H9 (cell line): Measurements from ENCODE around the gene FKBP1C. TPM values are rescaled to one million over a fixed set of nuclear protein-coding genes. Genes with fewer than 3 reads are reported as not detected.

ENCODE experiments used
- DNase-seq: peaks from one replicate; pipeline ENCODE4 v3.0.0-alpha.2; 2017
- H2AFZ ChIP-seq: one replicate; pipeline ENCODE4 v1.6.1; 2013; ENCODE audit warnings: mild to moderate bottlenecking, low read length, control low read depth, moderate library complexity
- H2AK5ac ChIP-seq: 2 replicates; pipeline ENCODE4 v1.6.1; 2013; ENCODE audit warnings: low read length, control low read depth, mixed read lengths; ENCODE audit not compliant: insufficient read length
- H2BK120ac ChIP-seq: one replicate; pipeline ENCODE4 v1.6.1; 2013; ENCODE audit warnings: low read depth, mild to moderate bottlenecking, low read length, control low read depth, inconsistent platforms; ENCODE audit not compliant: poor library complexity, severe bottlenecking
- H2BK12ac ChIP-seq: 2 replicates; pipeline ENCODE4 v1.6.1; 2013; ENCODE audit warnings: low read length, control low read depth, mixed read lengths, low read depth; ENCODE audit not compliant: insufficient read length
- H2BK15ac ChIP-seq: 2 replicates; pipeline ENCODE4 v1.6.1; 2013; ENCODE audit warnings: low read depth, low read length, control low read depth
- H2BK20ac ChIP-seq: one replicate; pipeline ENCODE4 v1.6.1; 2013; ENCODE audit warnings: low read depth, mild to moderate bottlenecking, low read length, control low read depth, inconsistent platforms; ENCODE audit not compliant: poor library complexity, severe bottlenecking
- H2BK5ac ChIP-seq: 2 replicates; pipeline ENCODE4 v1.6.1; 2013; ENCODE audit warnings: low read length, control low read depth, mixed read lengths; ENCODE audit not compliant: insufficient read length
- H3K14ac ChIP-seq: 2 replicates; pipeline ENCODE4 v1.6.1; 2013; ENCODE audit warnings: low read length, control low read depth; ENCODE audit not compliant: insufficient read depth
- H3K18ac ChIP-seq: 2 replicates; pipeline ENCODE4 v1.6.1; 2013; ENCODE audit warnings: low read depth, mild to moderate bottlenecking, mixed read lengths, low read length, control low read depth; ENCODE audit not compliant: insufficient read length
- H3K23ac ChIP-seq: 2 replicates; pipeline ENCODE4 v1.6.1; 2013; ENCODE audit warnings: low read length, control low read depth, mixed read lengths, low read depth; ENCODE audit not compliant: insufficient read length
- H3K23me2 ChIP-seq: 2 replicates; pipeline ENCODE4 v1.6.1; 2013; ENCODE audit warnings: low read depth, mild to moderate bottlenecking, mixed read lengths, low read length, control low read depth; ENCODE audit not compliant: insufficient read length, poor library complexity, severe bottlenecking
- H3K27ac ChIP-seq: 2 replicates; pipeline ENCODE4 v1.5.1; 2013; ENCODE audit warnings: low read length, control low read depth, mixed read lengths, low read depth; ENCODE audit not compliant: insufficient read length
- H3K27me3 ChIP-seq: 2 replicates; pipeline ENCODE4 v1.6.1; 2013; ENCODE audit warnings: low read length, control low read depth, inconsistent platforms; ENCODE audit not compliant: insufficient read depth
- H3K4ac ChIP-seq: 2 replicates; pipeline ENCODE4 v1.6.1; 2013; ENCODE audit warnings: low read depth, mild to moderate bottlenecking, control low read depth, inconsistent platforms, low read length, moderate library complexity
- H3K4me1 ChIP-seq: 2 replicates; pipeline ENCODE4 v1.6.1; 2013; ENCODE audit warnings: low read length, control low read depth, inconsistent platforms; ENCODE audit not compliant: insufficient read depth
- H3K4me2 ChIP-seq: 2 replicates; pipeline ENCODE4 v1.6.1; 2013; ENCODE audit warnings: low read length, control low read depth, mixed read lengths; ENCODE audit not compliant: insufficient read length, insufficient read depth
- H3K56ac ChIP-seq: 2 replicates; pipeline ENCODE4 v1.6.1; 2013; ENCODE audit warnings: low read depth, mild to moderate bottlenecking, mixed read lengths, low read length, control low read depth; ENCODE audit not compliant: insufficient read length
- H3K79me1 ChIP-seq: 2 replicates; pipeline ENCODE4 v1.6.1; 2013; ENCODE audit warnings: low read depth, mild to moderate bottlenecking, moderate library complexity, low read length, control low read depth, inconsistent platforms; ENCODE audit not compliant: insufficient read depth, poor library complexity, severe bottlenecking
- H3K79me2 ChIP-seq: 2 replicates; pipeline ENCODE4 v1.6.1; 2013; ENCODE audit warnings: low read length, control low read depth, inconsistent platforms; ENCODE audit not compliant: insufficient read depth
- H3K9ac ChIP-seq: 2 replicates; pipeline ENCODE4 v1.6.1; 2013; ENCODE audit warnings: low read length, control low read depth, mixed read lengths; ENCODE audit not compliant: insufficient read length; ENCODE audit errors: extremely low read depth
- H3K9me3 ChIP-seq: one replicate; pipeline ENCODE4 v1.6.1; 2013; ENCODE audit warnings: low read depth, low read length, inconsistent platforms; ENCODE audit not compliant: control insufficient read depth
- H3T11ph ChIP-seq: one replicate; pipeline ENCODE4 v1.6.1; 2013; ENCODE audit warnings: mild to moderate bottlenecking, low read length, control low read depth, inconsistent platforms
- H4K20me1 ChIP-seq: one replicate; pipeline ENCODE4 v1.6.1; 2013; ENCODE audit not compliant: control insufficient read depth, insufficient read length, insufficient read depth
- H4K5ac ChIP-seq: 2 replicates; pipeline ENCODE4 v1.6.1; 2013; ENCODE audit warnings: low read depth, mild to moderate bottlenecking, mixed read lengths, low read length, control low read depth; ENCODE audit not compliant: insufficient read length
- H4K8ac ChIP-seq: replicated peaks from 2 replicates; pipeline ENCODE4 v1.6.1; 2013; ENCODE audit warnings: low read length, control low read depth, mixed read lengths, low read depth; ENCODE audit not compliant: insufficient read length
- H4K91ac ChIP-seq: 2 replicates; pipeline ENCODE4 v1.6.1; 2013; ENCODE audit warnings: low read depth, mild to moderate bottlenecking, moderate library complexity, mixed read lengths, low read length, control low read depth; ENCODE audit not compliant: insufficient read length
- H3K27ac Mint-ChIP-seq, 3 experiments: 2 replicates in 2 of 3; 3 replicates in 1 of 3; pipeline ENCODE4 v1.8.0; 2020 to 2021; ENCODE audit warnings: mixed read lengths in 3 of 3, mild to moderate bottlenecking in 1 of 3, moderate library complexity in 1 of 3
- H3K27me3 Mint-ChIP-seq: 2 replicates; pipeline ENCODE4 v1.8.0; 2021; ENCODE audit warnings: low read depth, mild to moderate bottlenecking, moderate library complexity, mixed read lengths
- H3K36me3 Mint-ChIP-seq, 3 experiments: 2 replicates in 2 of 3; 3 replicates in 1 of 3; pipeline ENCODE4 v1.8.0; 2020 to 2021; ENCODE audit warnings: low read depth in 3 of 3, mixed read lengths in 3 of 3; ENCODE audit not compliant: insufficient read depth in 1 of 3
- H3K4me1 Mint-ChIP-seq, 2 experiments: 2 replicates each; pipeline ENCODE4 v1.8.0; 2020; ENCODE audit warnings: mixed read lengths in 2 of 2
- H3K4me3 Mint-ChIP-seq, 2 experiments: 2 replicates in 1 of 2; 3 replicates in 1 of 2; pipeline ENCODE4 v1.8.0; 2020 to 2021; ENCODE audit warnings: mild to moderate bottlenecking in 2 of 2, mixed read lengths in 2 of 2, moderate library complexity in 1 of 2
- H3K9me3 Mint-ChIP-seq, 2 experiments: 2 replicates in 1 of 2; 3 replicates in 1 of 2; pipeline ENCODE4 v1.8.0; 2020; ENCODE audit warnings: mild to moderate bottlenecking in 2 of 2, mixed read lengths in 2 of 2, moderate library complexity in 1 of 2
- CTCF ChIP-seq: fragments of 200-600 bp; sonication (generic); conservative IDR thresholded peaks from 3 replicates; pipeline ENCODE4 v1.8.0; 2021; ENCODE audit warnings: antibody characterized with exemption, mild to moderate bottlenecking
- WGBS: extraction: QIAGEN DNeasy Blood & Tissue Kit; methylation state at CpG from one replicate; pipeline ENCODE4 v1.1.7; 2013; ENCODE audit warnings: missing lambda C conversion rate, low lambda C conversion rate, mixed read lengths; ENCODE audit not compliant: insufficient read length; ENCODE audit errors: extremely low coverage; 5-methylcytosine and 5-hydroxymethylcytosine counted together
- total RNA-seq: library from RNA; stranded (reverse); gene quantifications from 2 replicates; pipeline ENCODE4 v1.2.1, GENCODE V29; 2021

Gene FKBP1C
- total RNA-seq, 1 experiment from 2014 or later = 0.52 TPM

- no peaks in the 10 kb centered on the region for H3K9me3 ChIP-seq
- H2BK20ac ChIP-seq = no peak overlapping the region
- no CpG with 5 or more reads among the region's 5 CpGs for WGBS
- no peak overlapping the region for H3T11ph ChIP-seq
- no peak overlapping the region for H3K27ac Mint-ChIP-seq
- no peaks in the 10 kb centered on the region for H3K27me3 ChIP-seq
- H3K14ac ChIP-seq = no peak overlapping the region
- no peak overlapping the region for H4K91ac ChIP-seq
- no peaks in the 10 kb centered on the region for H3K79me2 ChIP-seq
- no peak overlapping the region for H3K27ac ChIP-seq
- H2BK120ac ChIP-seq = no peak overlapping the region
- no peaks in the 10 kb centered on the region for H3K79me1 ChIP-seq
- H3K18ac ChIP-seq = no peak overlapping the region
- no peaks in the 10 kb centered on the region for H3K4me1 ChIP-seq
- H4K8ac ChIP-seq = no peak overlapping the region
- no peaks in the 10 kb centered on the region for H3K4me1 Mint-ChIP-seq
- no peak overlapping the region for H3K4ac ChIP-seq
- no peak for TF ChIP-seq CTCF
- no peak overlapping the region for H3K56ac ChIP-seq
- no peaks in the 10 kb centered on the region for H3K27me3 Mint-ChIP-seq
- no peak for DNase-seq
- no peak overlapping the region for H3K4me3 Mint-ChIP-seq
- H3K23me2 ChIP-seq = no peaks in the 10 kb centered on the region
- H2BK15ac ChIP-seq = no peak overlapping the region
- H3K9ac ChIP-seq = no peak overlapping the region
- no peak overlapping the region for H3K4me2 ChIP-seq
- H4K5ac ChIP-seq = no peak overlapping the region
- no peak overlapping the region for H2BK12ac ChIP-seq
- no peak overlapping the region for H2AK5ac ChIP-seq
- H3K9me3 Mint-ChIP-seq = peaks cover 2 to 4% of the 10 kb centered on the region in 2 experiments; a peak in 3 of 5 replicates
- H2BK5ac ChIP-seq = no peak overlapping the region
- no peak overlapping the region for H2AFZ ChIP-seq
- no peaks in the 10 kb centered on the region for H3K36me3 Mint-ChIP-seq
- H4K20me1 ChIP-seq = no peaks in the 10 kb centered on the region
- H3K23ac ChIP-seq = no peak overlapping the region
These were observed 35.1 kb upstream of the FKBP1C start for GRCh38 chr6:63176181-63176580.
